GM10248 (cell line): ENCODE measurements around the gene NOP14.

ENCODE experiments used
- CTCF ChIA-PET: fragments of 300-600 bp; sonication (Branson Sonifier 250); formaldehyde crosslinking; extraction: SDS; loops from one replicate; lab custom pipeline; 2021; ENCODE audit warnings: antibody characterized with exemption; lab: Yijun Ruan, JAX
- POLR2A ChIA-PET: fragments of 350-650 bp; sonication (Branson Sonifier 250); formaldehyde crosslinking; extraction: SDS; loops from one replicate; lab custom pipeline; 2020; ENCODE audit warnings: antibody characterized with exemption; lab: Yijun Ruan, JAX
- DNase-seq: peaks from one replicate; pipeline ENCODE4 v3.0.0; 2012; ENCODE audit errors: extremely low spot score
- TF ChIP-seq, protein P1 (sequence below): IDR thresholded peaks from 2 replicates; pipeline ENCODE4 v1.5.1; 2012; ENCODE audit warnings: mild to moderate bottlenecking, low read depth; ENCODE audit errors: extremely low read depth, missing control alignments, control extremely low read depth

Gene NOP14

DNA sequence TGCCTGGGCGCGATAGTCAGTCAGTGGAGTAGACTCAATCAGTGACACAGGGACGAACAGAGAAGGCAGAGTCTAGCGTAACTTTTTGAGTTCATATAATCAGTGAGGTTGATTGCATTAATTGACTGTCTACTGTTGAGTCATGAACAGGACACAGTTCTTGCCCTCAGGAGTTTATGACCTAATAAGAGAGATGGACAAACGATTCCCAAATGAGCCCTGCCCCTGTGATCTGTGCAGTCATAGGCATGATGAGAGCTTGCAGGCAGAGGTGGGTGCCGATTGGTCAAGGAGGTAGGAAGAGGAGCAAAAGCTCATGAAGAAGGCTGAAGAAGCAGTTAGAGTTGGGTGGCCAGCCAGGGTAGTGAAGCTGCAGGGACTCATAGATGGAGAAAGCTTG is 62.5 kb downstream of the NOP14 start:
- TF ChIP-seq, protein P1, sequence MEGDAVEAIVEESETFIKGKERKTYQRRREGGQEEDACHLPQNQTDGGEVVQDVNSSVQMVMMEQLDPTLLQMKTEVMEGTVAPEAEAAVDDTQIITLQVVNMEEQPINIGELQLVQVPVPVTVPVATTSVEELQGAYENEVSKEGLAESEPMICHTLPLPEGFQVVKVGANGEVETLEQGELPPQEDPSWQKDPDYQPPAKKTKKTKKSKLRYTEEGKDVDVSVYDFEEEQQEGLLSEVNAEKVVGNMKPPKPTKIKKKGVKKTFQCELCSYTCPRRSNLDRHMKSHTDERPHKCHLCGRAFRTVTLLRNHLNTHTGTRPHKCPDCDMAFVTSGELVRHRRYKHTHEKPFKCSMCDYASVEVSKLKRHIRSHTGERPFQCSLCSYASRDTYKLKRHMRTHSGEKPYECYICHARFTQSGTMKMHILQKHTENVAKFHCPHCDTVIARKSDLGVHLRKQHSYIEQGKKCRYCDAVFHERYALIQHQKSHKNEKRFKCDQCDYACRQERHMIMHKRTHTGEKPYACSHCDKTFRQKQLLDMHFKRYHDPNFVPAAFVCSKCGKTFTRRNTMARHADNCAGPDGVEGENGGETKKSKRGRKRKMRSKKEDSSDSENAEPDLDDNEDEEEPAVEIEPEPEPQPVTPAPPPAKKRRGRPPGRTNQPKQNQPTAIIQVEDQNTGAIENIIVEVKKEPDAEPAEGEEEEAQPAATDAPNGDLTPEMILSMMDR, result no peak
- no peak for DNase-seq
- ChIA-PET CTCF (no interaction called here), POLR2A (no interaction called here)

GRCh38 chr4:2898001-2898400 is 65.2 kb downstream of the NOP14 start:
- TF ChIP-seq, protein P1, result no peak
- ChIA-PET CTCF (no interaction called here), POLR2A (no interaction called here)
- DNase-seq, result no peak

DNA sequence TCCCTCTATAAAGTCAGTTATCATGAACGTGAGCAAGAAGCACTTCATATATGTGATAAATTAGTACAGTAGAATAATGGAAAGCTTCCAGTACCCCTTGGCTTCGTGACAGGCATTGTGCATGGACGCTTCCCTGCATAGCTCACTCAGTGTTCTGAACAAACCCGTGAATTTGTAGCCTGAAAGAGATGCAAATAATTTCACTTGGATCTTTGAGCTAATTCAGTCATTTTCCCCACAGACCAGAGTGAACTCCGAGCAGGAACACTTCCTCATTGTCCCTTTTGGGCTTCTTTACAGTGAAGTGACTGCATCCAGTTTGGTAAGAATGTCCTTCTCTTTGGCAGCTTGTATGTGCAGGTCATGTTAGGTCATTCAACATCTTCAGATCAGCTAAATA is 69.4 kb downstream of the NOP14 start:
- DNase-seq, result no peak
- POLR2A ChIA-PET, result no interaction called here
- TF ChIP-seq, protein P1, result no peak
- CTCF ChIA-PET, result interaction anchor here (0.7 kb wide), 1 partner anchor 239 kb away, joined by 3 read pairs; no protein-coding TSS in a partner anchor

GRCh38 chr4:2891294-2891693 is 71.9 kb downstream of the NOP14 start:
- no peak for DNase-seq
- TF ChIP-seq, protein P1, result no peak
- ChIA-PET POLR2A (no interaction called here), CTCF (interaction anchor here (1.1 to 2.1 kb wide), 6 partner anchors 10 to 166 kb away, joined by 3 to 6 read pairs (median 4); no protein-coding TSS in a partner anchor)

GRCh38 chr4:2888886-2889285 is 74.3 kb downstream of the NOP14 start:
- no peak for DNase-seq
- ChIA-PET POLR2A (no interaction called here), CTCF (interaction anchor here (1.1 to 1.2 kb wide), 2 partner anchors 10 to 16 kb away, joined by 3 read pairs; no protein-coding TSS in a partner anchor)

More at GRCh38 chr4:2888886-2889285, 74.3 kb downstream of the NOP14 start:
- TF ChIP-seq, protein P1, result no peak
